HFF-Myc (cell line): ENCODE data around the gene TFG.

Experiments
- DNase-seq: peaks from one replicate; pipeline ENCODE4 v3.0.0-alpha.2; 2011; ENCODE audit warnings: low read depth; ENCODE audit errors: extremely low read depth
- H3K4me3 ChIP-seq: replicated peaks from 2 replicates; pipeline ENCODE4 v1.5.1; 2011; ENCODE audit warnings: low read depth, mild to moderate bottlenecking, control low read depth, low read length
- TF ChIP-seq, protein P1 (sequence below): IDR thresholded peaks from 2 replicates; pipeline ENCODE4 v1.5.1; 2012; ENCODE audit warnings: mild to moderate bottlenecking, low read depth, low read length, control low read depth; ENCODE audit errors: missing control alignments

The TFG gene

DNA sequence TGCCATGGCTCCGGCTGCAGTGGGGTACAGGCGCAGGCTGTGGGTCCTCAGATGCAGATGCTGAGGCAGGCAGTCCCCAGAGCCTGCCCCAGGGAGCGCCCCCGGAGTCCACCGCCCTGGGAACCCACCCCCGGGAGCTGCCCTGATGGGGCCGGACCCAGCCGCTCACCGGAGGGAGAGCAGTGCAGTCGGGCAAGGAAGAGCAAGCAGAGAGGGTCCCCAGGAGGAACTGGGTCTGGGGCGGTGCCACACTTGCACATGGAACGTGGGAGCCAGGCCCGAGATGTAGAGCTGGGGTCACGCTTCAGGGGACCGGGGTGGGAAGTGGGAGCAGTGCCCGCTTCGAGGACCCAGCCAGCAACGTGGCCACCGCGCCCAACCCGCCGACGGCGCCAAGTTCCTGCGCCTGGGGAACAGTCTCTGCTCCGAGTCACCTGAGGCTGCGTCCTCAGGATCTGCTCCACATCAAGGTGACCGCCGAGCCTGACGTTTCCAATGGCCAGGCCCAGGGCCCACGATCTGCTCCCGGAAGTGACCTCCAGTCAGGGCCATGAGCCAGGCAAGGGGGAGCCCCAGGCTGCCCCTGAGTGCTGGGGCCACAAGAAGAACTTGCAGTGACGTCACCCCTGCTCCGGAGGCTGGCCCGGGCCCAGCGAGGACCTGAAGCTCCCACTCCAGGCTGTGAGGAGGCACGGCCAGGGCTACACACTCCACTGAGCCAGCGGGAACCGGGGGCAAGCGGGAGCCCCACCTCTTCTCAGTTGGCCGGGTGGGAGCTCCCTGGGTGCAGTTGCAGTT lies 27.0 kb upstream of the TFG start:
- TF ChIP-seq, protein P1, sequence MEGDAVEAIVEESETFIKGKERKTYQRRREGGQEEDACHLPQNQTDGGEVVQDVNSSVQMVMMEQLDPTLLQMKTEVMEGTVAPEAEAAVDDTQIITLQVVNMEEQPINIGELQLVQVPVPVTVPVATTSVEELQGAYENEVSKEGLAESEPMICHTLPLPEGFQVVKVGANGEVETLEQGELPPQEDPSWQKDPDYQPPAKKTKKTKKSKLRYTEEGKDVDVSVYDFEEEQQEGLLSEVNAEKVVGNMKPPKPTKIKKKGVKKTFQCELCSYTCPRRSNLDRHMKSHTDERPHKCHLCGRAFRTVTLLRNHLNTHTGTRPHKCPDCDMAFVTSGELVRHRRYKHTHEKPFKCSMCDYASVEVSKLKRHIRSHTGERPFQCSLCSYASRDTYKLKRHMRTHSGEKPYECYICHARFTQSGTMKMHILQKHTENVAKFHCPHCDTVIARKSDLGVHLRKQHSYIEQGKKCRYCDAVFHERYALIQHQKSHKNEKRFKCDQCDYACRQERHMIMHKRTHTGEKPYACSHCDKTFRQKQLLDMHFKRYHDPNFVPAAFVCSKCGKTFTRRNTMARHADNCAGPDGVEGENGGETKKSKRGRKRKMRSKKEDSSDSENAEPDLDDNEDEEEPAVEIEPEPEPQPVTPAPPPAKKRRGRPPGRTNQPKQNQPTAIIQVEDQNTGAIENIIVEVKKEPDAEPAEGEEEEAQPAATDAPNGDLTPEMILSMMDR, result no peak
- DNase-seq, result no peak
- no peak overlapping the region for H3K4me3 ChIP-seq

DNA sequence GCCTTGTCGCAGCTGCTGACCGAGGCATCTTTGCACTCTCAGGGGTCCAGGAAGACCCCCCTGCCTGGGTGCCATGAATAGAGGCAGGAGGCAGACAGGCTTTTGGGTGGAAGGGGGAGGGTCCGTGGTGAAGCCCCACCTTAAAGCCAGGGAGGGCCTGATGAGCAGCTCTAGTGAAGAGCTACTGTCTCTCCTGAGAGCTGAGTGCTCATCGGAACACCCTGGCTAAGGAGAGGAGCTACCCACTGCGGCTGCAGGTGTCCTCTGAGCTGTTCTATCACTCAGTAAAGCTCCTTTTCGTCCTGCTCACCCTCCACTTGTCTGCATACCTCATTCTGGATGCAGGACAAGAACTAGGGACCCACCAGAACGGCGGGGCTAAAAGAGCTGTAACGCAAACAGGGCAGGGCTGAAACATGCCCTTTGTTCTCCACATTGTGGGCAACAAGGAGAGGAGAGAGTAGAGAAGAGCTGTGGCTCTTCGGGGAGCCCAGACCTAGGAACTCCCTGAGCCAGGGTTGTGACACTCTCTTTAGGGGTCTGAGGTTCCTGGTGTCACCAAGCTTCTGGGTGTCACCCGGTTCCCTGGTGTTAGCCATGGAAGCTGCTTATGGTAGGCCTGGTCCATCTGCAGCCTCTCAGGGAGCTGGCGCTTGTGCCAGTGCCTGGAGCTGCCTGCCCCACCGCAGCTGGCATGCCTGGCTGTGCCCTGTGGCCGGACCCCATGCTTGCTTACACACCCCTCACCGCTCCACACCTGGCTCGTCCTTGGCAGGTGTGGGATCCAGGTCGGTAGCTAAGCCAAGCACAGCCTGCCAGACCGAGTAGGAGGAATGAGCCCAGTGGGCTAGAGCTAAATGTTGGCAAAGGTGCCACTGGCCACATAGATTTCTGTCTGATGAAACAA lies 26.2 kb upstream of the TFG start:
- no peak overlapping the region for H3K4me3 ChIP-seq
- TF ChIP-seq, protein P1, result no peak
- DNase-seq, result no peak

DNA sequence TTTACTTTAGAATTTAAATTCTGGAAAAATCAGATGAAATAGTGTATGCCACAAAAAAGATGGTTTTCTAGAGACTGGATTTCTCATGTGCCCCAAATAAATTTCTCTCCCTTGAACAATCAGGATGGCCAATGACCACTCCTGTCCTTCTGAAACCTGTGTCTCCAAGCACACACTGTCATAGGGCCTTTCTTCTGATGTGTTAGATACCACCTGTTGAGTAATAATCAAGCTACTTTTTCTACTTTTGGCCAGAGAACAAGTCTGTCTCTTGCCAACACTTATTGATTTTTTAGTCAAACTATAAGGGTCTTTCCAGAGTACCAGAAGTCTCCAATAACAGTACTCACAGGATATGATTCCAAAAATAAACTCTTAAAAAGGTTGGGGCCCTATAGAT lies 16.1 kb upstream of the TFG start:
- H3K4me3 ChIP-seq, result no peak overlapping the region
- no peak for DNase-seq
- TF ChIP-seq, protein P1, result no peak

- TF ChIP-seq, protein P1, result no peak
- no peak overlapping the region for H3K4me3 ChIP-seq
- DNase-seq, result no peak
Observed at GRCh38 chr3:100695696-100696095, 13.6 kb upstream of the TFG start.

- TF ChIP-seq, protein P1, result no peak
- no peak for DNase-seq
- H3K4me3 ChIP-seq, result no peak overlapping the region
Observed at GRCh38 chr3:100696161-100696560, 13.1 kb upstream of the TFG start.

DNA sequence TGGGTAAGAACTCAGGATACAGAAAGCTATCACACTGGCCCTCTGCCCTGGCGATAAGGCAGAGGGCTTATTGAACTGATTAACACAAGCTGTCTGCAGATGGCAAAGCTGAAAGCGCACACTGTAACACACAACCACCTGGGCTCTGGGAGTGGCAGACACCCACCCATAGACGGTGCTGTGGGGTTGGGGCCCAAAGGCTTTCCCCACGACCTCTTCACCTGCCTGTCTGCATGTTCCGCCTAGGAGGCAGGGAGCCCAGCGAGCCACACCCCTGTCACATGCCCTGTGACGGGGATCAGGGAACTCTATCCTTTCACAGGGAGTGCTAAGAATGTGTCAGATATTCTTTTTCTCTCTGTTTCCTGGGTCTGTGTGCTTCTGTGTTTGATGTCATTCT lies 12.1 kb upstream of the TFG start:
- TF ChIP-seq, protein P1, result no peak
- DNase-seq, result no peak

More for the DNA sequence above, 12.1 kb upstream of the TFG start:
- H3K4me3 ChIP-seq, result no peak overlapping the region
